ENCODE measurements around the gene PGLYRP2. TPM values are rescaled to one million over a fixed set of nuclear protein-coding genes. Genes with fewer than 3 reads are reported as not detected.

PGLYRP2 gene
- total and polyA plus RNA-seq, 2 of the 13 experiments (the other 11 are each of a cell fraction or from before 2014, with no cell fraction given): 0.04 to 1.0 TPM

DNA sequence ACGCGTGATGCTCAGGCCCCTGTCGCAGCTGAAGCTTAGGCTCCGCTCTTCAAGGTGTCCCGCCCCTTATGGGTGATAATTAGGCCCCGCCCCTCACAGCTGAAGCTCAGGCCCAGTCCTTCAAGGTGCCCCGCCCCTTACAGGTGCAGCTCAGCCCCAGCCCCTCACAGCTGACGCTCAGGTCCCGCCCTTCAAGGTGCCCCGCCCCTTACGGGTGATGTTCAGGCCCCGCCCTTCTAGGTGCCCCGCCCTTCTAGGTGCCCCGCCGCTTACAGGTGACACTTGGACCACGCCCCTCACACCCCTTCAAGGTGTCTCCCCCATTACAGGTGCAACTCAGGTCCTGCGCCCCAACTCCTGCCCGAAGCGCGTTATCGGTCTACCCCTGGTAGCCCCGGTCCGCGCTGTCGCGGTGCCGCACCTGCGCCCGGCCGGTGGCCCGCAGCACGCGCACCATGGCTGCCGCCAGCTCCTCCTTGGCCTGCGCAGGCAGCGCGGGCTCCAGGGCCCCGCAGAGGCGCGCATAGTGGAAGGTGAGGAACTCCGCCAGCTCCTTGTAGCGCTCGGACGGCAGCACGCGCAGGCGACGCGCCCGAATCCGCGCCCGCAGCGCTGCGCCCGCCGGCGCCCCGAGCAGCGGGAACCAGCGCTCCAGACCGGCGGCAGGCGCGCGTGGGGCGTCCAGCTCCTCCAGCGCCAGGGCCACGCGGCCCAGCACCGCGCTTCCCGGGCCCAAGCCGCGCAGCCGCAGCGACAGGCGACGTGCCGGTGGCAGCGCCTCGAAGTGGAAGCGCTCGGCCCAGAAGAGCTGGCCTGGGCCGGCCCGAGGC, 22.2 kb downstream of the PGLYRP2 start (continued):
- no peak for TF ChIP-seq ZNF660 (CRISPR knock-in tag; IDR thresholded peaks at IDR 0.05; ENCODE audit: borderline replicate concordance, low read depth)
- no peak for TF ChIP-seq PRDM10 (CRISPR knock-in tag; IDR thresholded peaks at IDR 0.05; ENCODE audit: low read depth)
- TF ChIP-seq ZNF362 (CRISPR knock-in tag; IDR thresholded peaks at IDR 0.05; ENCODE audit: borderline replicate concordance): no peak
- no peak for TF ChIP-seq FOXP1 (IDR thresholded peaks at IDR 0.05)
- no peak for TF ChIP-seq FOXP1 (CRISPR knock-in tag; IDR thresholded peaks at IDR 0.05)
- TF ChIP-seq IRF1 (CRISPR knock-in tag; IDR thresholded peaks at IDR 0.05; ENCODE audit: low read depth): no peak
- no peak for TF ChIP-seq ZNF136 (CRISPR knock-in tag; IDR thresholded peaks at IDR 0.05; ENCODE audit: low read depth)
- TF ChIP-seq ZNF280D (CRISPR knock-in tag; IDR thresholded peaks at IDR 0.05): no peak
- no peak for TF ChIP-seq NCOA5 (CRISPR knock-in tag; IDR thresholded peaks at IDR 0.05)
- no peak for TF ChIP-seq ZBTB33 (CRISPR knock-in tag; IDR thresholded peaks at IDR 0.05)
- no peak for TF ChIP-seq ISX (CRISPR knock-in tag; conservative IDR thresholded peaks at IDR 0.05)
